Measurements from ENCODE around the gene ZNF77.
A peak's percentile ranks its signal among the peaks of the same experiment; 100 is the strongest.
"Not testable (repeated sequence)": the region's sequence is repeated elsewhere in the genome, so short reads cannot be mapped to it uniquely, and the experiment has no call there.

ZNF77 gene

DNA sequence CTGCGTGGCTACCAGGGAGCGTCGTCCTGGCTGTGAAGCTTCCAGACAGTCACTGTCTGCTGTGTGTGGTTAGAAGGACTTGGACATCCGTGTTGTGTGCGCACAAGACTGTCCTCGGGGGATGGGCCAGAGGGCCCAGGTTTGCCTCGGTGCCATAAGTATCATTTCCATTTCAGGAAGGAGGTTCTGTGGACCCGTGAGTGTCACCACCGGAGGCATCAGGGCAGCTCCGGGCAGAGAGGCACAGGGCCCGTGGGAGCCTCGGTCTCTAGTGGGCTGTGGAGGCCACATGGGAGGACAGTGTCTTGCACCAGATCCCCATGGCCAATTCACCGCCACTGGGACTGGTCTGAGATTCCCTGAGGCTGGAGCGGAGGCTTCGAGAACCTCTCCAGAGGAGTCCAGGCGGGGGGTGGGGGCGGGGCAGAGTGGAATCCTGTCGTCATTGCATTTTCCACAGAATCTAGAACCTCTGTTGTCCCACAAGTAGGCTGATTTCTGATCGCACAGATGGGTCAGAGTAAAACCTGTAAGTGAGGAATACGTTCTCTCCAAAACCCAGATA is 38.1 kb downstream of the ZNF77 start:
- DNase-seq, result no peak

DNA sequence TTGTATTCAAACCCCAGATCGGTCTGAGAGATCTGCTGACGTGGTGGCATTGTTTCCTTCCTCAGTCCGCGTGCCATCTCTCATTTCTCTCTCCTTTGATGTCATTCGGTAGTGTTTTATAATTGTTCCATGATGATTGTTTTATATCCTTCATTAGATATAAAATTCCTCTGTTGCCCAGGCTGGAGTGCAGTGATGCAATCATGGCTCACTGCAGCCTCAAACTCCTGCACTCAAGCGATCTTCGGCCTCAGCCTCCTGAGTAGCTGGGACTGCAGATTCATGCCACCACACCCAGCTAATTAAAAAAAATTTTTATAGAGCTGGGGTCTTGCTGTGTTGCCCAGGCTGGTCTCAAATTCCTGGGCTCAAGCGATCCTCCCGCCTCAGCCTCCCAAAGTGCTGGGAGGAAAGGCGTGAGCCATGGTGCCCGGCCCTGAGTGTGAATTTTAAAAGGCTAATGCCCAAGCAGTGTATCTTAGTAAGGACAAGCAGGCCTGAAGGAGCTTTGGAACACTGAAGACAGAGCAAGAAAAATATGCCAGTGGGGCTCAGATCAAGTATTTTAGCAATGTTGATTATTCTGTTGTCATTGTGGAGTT is 38.8 kb downstream of the ZNF77 start:
- no peak for DNase-seq

DNA sequence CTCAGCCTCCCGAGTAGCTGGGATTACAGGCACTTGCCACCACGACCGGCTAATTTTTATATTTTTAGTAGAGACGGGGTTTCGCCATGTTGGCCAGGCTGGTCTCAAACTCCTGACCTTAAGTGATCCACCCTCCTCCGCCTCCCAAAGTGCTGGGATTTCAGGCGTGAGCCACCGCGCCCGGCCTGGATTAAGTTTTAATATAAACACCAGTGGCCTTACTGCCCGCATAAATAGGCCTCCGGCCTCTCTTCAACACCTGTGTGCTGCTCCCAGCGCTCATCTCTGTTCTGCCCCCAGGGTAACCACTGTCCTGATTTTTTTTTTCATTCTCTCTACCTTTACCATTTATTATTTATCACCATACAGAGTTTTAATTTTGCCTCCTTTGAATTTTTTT is 41.4 kb downstream of the ZNF77 start:
- DNase-seq, result not testable (repeated sequence)

DNA sequence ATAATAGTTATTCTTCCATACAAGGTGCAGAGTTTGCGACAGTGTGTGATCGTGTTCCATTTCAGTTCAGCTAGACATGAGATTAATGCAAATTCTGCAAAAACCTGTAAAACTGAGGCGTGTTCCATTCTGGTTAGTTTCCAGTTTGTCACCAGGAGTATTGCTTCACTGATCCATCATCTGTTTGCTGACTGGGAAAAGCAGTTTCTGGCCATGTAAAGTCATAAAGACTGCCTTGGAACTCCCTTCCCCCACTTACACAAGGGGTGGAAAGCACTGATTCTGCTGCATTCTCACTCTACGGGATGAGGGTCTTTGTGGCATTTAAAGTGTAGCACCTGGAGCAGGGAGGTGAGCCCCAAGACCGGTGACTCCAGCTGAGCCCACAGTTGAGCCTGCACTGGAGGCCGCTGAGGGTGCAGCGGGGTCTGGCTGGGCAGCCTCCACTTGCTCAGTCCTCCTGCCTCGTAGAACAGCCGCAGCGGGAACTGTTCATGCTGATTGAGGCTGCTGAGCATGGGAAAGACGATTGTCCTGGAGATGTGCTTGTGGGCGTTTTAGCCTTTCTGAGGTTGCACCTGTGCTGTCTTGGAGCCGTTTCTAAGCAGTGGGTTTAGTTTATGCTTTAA is 42.1 kb downstream of the ZNF77 start:
- no peak for DNase-seq

DNA sequence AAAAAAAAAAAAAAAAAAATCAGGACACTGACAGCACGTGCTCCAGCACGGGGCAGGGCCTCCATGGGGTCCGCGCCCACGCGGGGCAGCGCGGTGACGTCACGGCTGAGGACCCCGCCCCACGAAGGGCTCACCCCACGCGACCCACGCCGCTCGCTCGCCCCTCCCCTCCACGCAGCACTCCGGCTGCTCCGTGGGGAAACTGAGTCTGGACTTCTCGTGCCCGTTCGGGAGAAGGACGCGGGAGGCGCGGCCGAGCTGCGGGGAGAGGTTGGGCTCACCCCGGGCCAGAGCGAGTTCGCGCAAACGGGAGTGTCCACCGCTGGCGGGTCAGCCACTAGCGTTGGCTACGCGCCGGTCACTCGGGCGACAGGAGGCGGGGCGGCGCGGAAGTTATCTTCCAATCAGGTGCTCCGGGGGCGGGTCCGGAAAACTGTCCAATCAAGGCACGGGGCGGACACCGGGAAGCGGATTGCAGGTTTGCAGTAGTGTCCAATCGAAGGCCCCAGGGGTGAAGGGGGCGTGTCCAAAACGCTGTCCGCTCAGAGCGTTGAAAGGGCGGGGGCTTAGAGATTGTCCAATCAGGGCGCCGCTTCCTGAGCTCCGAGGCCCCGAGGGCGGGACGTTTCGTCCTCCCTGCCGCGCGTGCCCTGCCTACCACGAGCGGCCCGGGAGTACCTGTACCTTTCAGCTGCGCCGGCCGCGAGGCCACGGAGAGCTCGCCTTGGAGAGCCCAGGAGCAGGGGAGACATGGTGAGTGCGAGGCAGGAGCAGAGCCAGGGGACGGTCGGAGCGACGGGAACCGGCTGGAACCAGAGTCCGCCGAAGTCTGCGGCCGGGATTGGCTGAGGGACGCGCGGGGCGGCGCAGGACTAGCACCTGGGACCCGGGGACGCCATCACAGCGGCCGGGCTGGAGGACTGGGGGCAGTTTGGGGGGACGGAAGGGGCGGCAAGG is 44.2 kb downstream of the ZNF77 start, which contains the start of gene ZNF57:
Gene ZNF57, plus strand, starts transcription at position 633 of the 957 bp plus-strand sequence. Its CDS starts 118 bp downstream, at position 751.
- peak; percentile 94 for DNase-seq

DNA sequence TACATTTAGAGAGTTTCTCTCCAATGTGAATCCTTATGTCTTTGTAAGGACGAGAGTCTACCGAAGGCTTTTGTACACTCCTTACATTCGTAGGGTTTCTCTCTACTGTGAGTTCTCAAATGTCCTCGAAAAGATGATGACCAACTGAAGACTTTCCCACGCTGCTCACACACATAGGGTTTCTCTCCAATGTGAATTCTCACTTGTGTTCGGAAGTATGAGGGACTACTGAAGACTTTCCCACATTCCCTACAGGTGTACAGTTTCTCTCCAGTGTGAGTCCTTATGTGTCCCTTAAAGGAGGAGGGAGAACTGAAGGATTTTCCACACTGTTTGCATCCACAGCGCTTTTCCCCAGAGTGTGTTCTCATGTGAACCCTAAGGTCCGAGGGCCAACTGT is 48.1 kb downstream of the ZNF77 start:
- no peak for DNase-seq

DNA sequence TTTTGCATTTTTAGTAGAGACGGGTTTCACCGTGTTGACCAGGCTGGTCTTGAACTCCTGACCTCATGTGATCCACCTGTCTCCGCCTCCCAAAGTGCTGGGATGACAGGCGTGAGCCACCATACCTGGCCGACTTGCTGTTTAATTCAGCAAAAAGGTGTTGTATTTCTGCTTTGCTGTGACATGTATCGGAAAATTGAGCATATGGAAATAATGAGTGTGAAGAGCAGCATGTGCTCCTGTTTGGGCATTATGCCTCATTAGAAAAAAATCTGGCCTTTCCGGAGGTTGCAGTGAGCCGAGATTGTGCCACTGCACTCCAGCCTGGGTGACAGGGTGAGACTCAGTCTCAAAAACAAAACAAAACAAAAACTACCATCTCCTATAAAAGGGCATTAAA is 54.2 kb downstream of the ZNF77 start:
- peak; percentile 86 for DNase-seq

DNA sequence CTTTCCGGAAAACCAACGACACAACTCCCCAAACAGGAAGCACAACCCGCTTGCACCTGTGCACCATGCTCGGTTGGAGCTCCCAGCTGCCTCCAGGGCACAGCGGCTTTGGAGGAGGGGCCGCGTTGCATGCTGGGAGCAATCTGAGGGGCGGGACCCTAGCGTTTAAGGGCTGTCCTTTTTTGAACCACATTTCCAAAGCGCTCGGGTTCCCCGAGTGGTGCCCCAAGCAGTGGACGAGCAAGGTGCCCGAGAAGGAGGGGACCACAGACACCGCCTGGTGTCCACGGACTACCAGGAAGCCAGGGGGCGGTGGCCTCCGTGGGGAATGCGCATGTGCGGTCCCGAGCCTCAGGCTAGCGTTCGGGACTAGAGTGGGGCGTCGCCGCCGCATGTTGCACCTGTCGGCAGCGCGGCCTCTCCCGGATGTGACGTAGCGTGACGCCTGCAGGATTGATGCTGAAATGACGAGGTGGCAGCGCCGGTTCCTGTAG is 56.0 kb downstream of the ZNF77 start:
- DNase-seq, result no peak

DNA sequence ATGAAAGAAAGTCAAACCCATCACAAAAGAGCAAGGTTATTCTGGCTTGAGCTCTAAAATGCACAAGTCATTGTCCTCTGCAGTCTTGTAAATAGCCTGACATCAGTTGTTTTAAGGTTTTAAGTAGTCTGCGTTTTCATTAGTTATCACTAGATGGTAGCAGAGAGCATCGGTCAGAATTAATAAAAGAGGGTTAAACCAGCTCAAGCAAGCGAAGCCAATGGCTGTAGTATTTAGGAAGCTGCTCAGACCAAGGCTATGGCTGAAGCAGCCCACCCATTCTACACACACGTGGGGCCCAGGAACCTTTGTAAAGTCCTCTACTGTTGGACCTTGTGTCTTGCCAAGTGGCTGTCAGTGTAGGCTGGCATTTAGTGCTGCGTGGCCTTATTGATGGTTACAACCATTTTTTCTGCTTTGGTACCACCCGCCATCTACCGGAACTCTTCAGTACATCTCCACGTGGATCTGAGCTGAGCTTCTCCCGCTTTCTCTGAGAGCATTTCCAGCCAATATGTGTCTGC is 57.3 kb downstream of the ZNF77 start:
- DNase-seq, result peak; percentile 71

DNA sequence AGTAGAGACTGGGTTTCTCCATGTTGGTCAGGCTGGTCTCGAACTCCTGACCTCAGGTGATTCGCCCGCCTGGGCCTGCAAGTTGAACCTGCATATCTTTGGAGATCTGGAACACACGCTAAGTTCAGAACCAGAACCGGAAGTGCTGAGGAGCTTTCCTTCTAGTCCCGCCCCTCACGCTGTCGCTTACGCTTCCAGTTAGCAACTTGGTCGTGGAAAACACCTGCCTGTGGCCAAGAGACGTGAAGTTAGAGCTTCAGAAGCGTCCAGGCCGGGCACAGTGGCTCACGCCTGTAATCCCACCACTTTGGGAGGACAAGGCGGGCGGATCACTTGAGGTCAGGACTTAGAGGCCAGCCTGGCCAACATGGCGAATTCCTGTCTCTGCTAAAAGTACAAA is 59.0 kb downstream of the ZNF77 start:
- no peak for DNase-seq

DNA sequence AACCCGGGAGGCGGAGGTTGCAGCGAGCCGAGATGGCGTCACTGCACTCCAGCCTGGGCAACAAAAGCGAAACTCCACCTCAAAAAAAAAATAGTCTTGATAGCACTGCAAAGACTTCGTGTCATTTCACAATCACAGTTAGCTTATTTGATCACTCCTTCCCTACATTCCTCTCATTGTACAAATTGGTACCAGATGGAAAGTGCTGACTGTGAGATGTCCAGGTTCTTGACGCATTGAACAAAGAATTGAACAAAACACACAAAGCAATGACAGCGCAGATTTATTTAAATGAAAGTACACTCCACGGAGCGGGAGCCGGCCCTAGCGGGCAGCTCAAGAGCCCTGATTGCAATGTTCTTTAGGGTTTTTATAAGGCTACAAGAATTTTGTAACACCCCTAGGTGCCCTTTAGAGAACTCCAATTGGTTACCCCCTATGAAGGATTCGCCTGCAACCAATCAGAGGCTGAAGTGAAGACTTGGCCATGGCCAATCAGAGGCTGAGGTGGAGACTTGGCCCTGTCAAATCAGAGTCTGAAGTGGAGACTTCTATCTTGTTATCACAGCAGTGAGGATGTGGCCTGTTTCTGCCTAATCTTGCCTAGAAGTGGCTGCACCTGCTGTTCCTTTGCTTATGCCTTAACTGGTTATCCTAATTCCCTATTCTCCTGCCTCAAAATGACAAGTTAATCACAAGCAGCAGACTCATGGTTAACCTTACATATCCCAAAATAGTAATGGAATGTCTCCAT is 60.9 kb downstream of the ZNF77 start:
- DNase-seq, result no peak

Data from NCI-H2171 treated with DMSO at 0.1 percent for 48 hours (cell line).